ENCODE measurements around the gene NOP9.

GRCh38 chr14:24258548-24259265 is 40.9 kb upstream of the NOP9 start:
- TF ChIP-seq CTCF (IDR thresholded peaks at IDR 0.05; ENCODE audit: low read depth, low read length, poor library complexity, severe bottlenecking) (no peak), EZH2phosphoT487 (IDR thresholded peaks at IDR 0.05; ENCODE audit: borderline replicate concordance, low read length) (no peak)
